Raji (cell line): ENCODE data around the gene STMN3.

Experiments
- POLR2A ChIP-seq: IDR thresholded peaks from 2 replicates; pipeline ENCODE4 v1.6.1; 2011; ENCODE audit warnings: low read depth, low read length, control low read depth; ENCODE audit not compliant: insufficient read depth

Gene STMN3

GRCh38 chr20:63657937-63658748 lies 4.9 kb upstream of the STMN3 start, which contains the start of gene RTEL1:
RTEL1 (plus strand) TSS chr20:63658312; CDS start chr20:63659403, 1,091 bp downstream.
- TF ChIP-seq POLR2A: peak; percentile 74

- no peak for TF ChIP-seq POLR2A
Measured at GRCh38 chr20:63657260-63657936, 4.2 kb upstream of the STMN3 start.

GRCh38 chr20:63656451-63656850 lies 3.2 kb upstream of the STMN3 start:
- no peak for TF ChIP-seq POLR2A

GRCh38 chr20:63655249-63655648 lies 2.0 kb upstream of the STMN3 start:
- TF ChIP-seq POLR2A: no peak

GRCh38 chr20:63653974-63654668 lies 897 bp upstream of the STMN3 start:
- no peak for TF ChIP-seq POLR2A

- no peak for TF ChIP-seq POLR2A
Measured at GRCh38 chr20:63652192-63652980, 838 bp downstream of the STMN3 start.

GRCh38 chr20:63651942-63652191 lies 1.4 kb downstream of the STMN3 start:
- no peak for TF ChIP-seq POLR2A

- no peak for TF ChIP-seq POLR2A
Measured at GRCh38 chr20:63648895-63649589, 4.2 kb downstream of the STMN3 start.

GRCh38 chr20:63648190-63648589 lies 5.0 kb downstream of the STMN3 start:
- TF ChIP-seq POLR2A: no peak

GRCh38 chr20:63645218-63645617 lies 8.0 kb downstream of the STMN3 start:
- TF ChIP-seq POLR2A: no peak

- TF ChIP-seq POLR2A: no peak
Measured at GRCh38 chr20:63643946-63644345, 9.3 kb downstream of the STMN3 start.

- TF ChIP-seq POLR2A: no peak
Measured at GRCh38 chr20:63643499-63643898, 9.7 kb downstream of the STMN3 start.

- no peak for TF ChIP-seq POLR2A
Measured at GRCh38 chr20:63642527-63643247, 10.5 kb downstream of the STMN3 start.
